Dermis microvascular lymphatic vessel endothelial cell (primary cell): ENCODE results near the gene NPAS3. TPM values are rescaled to one million over a fixed set of nuclear protein-coding genes. Genes with fewer than 3 reads are reported as not detected.

Source experiments
- DNase-seq, 2 donors: peaks; one replicate each; pipeline versions ENCODE4 v3.0.0 to v3.0.0-alpha.2; 2010; ENCODE audit warnings: low read depth in 2 of 2
- total RNA-seq: library from RNA; depleted of rRNA; stranded (reverse); fragments of >200 nt; gene quantifications from 2 replicates; pipeline ENCODE4 v1.2.1, GENCODE V29; 2014

Gene NPAS3
- total RNA-seq, 1 donor from 2014 or later: 0.13 TPM

GRCh38 chr14:33249233-33249820 is 310.6 kb downstream of the NPAS3 start:
- no peak for DNase-seq

GRCh38 chr14:33250963-33251362 is 312.3 kb downstream of the NPAS3 start:
- no peak for DNase-seq

- DNase-seq: no peak
These were observed 315.7 kb downstream of the NPAS3 start for GRCh38 chr14:33254342-33254741.

- peak; percentile 5 to 57 for DNase-seq
These were observed 316.2 kb downstream of the NPAS3 start for GRCh38 chr14:33254861-33255395.

- DNase-seq: no peak
These were observed 319.1 kb downstream of the NPAS3 start for GRCh38 chr14:33257796-33258195.

- DNase-seq: no peak
These were observed 321.1 kb downstream of the NPAS3 start for GRCh38 chr14:33259764-33260163.

GRCh38 chr14:33271216-33271615 is 332.5 kb downstream of the NPAS3 start:
- DNase-seq: no peak

- no peak for DNase-seq
These were observed 333.2 kb downstream of the NPAS3 start for GRCh38 chr14:33271891-33272290.

- no peak for DNase-seq
These were observed 335.3 kb downstream of the NPAS3 start for GRCh38 chr14:33273978-33274377.

GRCh38 chr14:33275879-33276278 is 337.2 kb downstream of the NPAS3 start:
- no peak for DNase-seq

- DNase-seq: no peak
These were observed 341.2 kb downstream of the NPAS3 start for GRCh38 chr14:33279865-33280264.

GRCh38 chr14:33280646-33281045 is 342.0 kb downstream of the NPAS3 start:
- DNase-seq: no peak

GRCh38 chr14:33282331-33283230 is 343.9 kb downstream of the NPAS3 start:
- no peak for DNase-seq

- DNase-seq: no peak
These were observed 347.4 kb downstream of the NPAS3 start for GRCh38 chr14:33285902-33286700.

- no peak for DNase-seq
These were observed 348.5 kb downstream of the NPAS3 start for GRCh38 chr14:33287189-33287588.

- DNase-seq: no peak
These were observed 352.0 kb downstream of the NPAS3 start for GRCh38 chr14:33290641-33291040.

- no peak for DNase-seq
These were observed 352.9 kb downstream of the NPAS3 start for GRCh38 chr14:33291529-33292104.

GRCh38 chr14:33294419-33294818 is 355.7 kb downstream of the NPAS3 start:
- DNase-seq: no peak

- no peak for DNase-seq
These were observed 358.9 kb downstream of the NPAS3 start for GRCh38 chr14:33297565-33297964.

GRCh38 chr14:33307691-33308251 is 369.1 kb downstream of the NPAS3 start:
- peak; percentile 84 to 94 for DNase-seq

- DNase-seq: no peak
These were observed 370.4 kb downstream of the NPAS3 start for GRCh38 chr14:33309106-33309505.
